GM19238 (cell line): ENCODE results near the gene FOXK2.

ENCODE experiments used
- DNase-seq: peaks from one replicate; pipeline ENCODE4 v3.0.0; 2011; ENCODE audit warnings: low spot score; ENCODE audit not compliant: insufficient read length

FOXK2 gene

DNA sequence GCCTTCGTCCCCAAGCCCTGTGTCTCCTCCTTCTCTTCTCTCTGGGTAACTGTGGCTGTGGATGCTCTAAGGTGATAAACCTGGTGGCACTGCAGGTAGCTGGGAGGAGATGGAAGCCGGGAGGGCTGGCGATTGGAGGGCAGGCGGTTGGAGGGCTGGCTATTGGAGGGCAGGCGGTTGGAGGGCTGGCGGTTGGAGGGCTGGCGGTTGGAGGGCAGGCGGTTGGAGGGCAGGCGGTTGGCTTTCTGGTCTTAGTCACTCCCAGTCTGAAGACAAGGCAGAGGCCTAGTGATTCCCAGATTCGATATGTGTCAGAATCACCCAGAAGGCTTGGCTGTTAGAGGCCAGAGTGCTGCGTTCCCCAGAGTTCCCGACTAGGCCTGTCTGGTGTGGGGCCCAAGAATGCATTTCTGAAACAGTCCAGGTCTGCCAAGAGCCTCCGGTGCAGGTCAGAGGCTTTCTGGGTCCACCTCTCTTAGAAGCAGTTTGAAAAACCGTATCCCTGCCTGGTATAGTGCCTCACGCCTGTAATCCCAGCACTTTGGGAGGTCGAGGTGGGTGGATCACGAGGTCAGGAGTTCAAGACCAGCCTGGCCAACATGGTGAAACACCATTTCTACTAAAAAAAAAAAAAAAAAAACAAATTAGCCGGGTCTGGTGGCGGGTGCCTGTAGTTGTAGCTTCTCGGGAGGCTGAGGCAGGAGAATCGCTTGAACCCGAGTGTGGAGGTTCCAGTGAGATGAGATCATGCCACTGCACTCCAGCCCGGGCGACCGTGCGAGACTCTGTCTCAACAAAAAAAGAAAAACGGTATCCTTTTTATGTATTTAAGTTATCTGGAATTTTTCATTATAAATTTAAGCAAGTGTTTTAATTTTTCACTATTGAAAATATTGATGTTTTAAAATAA is 69.0 kb downstream of the FOXK2 start:
- DNase-seq: no peak

GRCh38 chr17:82589851-82590180 is 70.3 kb downstream of the FOXK2 start:
- DNase-seq: no peak

DNA sequence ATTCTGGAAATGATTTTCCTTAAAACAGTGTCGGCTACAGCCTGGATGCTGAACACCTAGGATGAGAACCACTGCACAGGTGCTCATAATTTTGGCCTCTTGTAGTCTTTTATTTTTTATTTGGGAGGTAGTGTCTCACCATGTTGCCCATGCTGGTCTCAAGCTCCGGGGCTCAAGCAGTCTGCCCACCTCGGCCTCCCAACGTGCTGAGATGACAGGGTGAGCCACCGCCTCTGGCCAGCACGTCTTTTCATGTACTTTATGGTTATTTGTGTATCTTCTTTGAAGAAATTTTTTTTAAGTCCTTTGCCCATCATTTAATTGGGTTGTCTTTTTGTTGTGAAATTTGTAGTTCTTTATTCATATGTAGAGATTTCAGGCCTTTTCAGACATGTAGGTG is 70.7 kb downstream of the FOXK2 start:
- no peak for DNase-seq

- DNase-seq: no peak
Measured at GRCh38 chr17:82590881-82591539, 71.5 kb downstream of the FOXK2 start.

GRCh38 chr17:82592289-82592766 is 72.8 kb downstream of the FOXK2 start:
- DNase-seq: no peak

DNA sequence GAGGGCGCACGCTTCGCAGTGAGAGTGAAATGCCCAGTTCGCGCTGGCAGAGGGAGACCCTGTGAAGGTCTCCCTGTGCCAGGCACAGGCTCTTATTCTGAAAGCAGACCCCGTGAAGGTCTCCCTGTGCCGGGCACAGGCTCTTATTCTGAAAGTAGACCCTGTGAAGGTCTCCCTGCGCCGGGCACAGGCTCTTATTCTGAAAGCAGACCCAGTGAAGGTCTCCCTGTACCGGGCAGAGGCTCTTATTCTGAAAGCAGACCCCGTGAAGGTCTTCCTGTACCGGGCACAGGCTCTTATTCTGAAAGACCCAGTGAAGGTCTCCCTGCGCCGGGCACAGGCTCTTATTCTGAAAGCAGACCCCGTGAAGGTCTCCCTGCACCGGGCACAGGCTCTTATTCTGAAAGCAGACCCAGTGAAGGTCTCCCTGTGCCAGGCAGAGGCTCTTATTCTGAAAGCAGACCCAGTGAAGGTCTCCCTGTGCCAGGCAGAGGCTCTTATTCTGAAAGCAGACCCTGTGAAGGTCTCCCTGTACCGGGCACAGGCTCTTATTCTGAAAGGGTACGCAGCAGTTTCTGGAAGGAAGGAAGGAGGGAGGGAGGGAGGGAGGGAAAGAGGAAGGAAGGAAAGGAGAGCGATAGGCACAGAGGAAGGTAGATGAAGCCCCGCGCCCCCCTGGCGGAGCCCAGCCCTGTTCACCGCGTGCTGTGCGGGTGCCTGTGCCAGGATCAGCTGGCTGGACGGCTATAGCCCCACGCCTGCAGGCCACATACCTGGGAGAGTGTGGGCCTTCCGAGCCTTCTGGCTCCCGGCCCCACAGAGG is 73.4 kb downstream of the FOXK2 start:
- no peak for DNase-seq

- DNase-seq: no peak
Measured at GRCh38 chr17:82593590-82594087, 74.1 kb downstream of the FOXK2 start.

GRCh38 chr17:82594571-82594970 is 75.0 kb downstream of the FOXK2 start:
- no peak for DNase-seq

- no peak for DNase-seq
Measured at GRCh38 chr17:82595893-82596292, 76.4 kb downstream of the FOXK2 start.

- DNase-seq: no peak
Measured at GRCh38 chr17:82596296-82596695, 76.8 kb downstream of the FOXK2 start.

- DNase-seq: no peak
Measured at GRCh38 chr17:82596837-82597672, 77.5 kb downstream of the FOXK2 start.

DNA sequence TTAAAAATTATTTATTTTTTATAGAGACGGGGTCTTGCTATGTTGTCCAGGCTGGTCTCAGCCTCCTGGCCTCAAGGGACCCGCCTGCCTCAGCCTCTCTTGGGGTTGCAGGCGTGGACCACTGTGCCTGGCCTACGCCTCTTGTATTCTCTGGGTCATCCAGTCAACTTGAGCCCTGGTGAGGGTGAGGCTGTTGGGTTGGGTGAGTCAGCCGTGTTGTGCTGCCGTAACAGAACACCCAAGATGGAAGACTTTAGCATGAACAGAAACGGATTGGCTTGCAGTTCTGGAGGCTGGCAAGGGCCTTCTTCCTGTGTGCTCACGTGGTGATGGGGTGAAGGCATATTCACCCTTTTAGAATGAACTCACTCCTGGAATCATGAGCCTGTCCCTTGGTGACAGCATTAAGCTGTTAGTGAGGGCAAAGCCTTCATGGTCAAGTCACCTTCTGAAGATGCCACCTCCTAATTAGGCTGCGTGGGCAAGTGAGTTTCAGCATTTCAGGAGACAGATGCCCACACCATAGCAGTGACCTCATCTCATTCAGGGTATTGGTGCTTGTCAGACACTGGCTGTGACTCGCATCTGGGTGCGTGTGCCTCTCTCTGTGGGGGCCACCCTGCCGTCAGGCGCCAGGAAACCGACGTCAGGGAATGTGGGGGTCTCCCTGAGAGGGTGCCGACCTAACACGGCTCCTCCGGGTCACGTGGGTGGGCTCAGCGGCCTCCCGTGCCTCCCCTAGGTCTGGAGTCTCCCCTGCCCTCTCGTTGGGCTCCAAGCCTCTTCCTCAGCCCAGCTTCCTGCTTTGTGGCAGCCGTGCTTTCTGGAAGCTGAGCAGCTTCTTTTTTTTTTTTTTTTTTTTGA is 79.0 kb downstream of the FOXK2 start:
- no peak for DNase-seq

- no peak for DNase-seq
Measured at GRCh38 chr17:82599674-82600661, 80.4 kb downstream of the FOXK2 start.

GRCh38 chr17:82600731-82601446 is 81.4 kb downstream of the FOXK2 start:
- no peak for DNase-seq

DNA sequence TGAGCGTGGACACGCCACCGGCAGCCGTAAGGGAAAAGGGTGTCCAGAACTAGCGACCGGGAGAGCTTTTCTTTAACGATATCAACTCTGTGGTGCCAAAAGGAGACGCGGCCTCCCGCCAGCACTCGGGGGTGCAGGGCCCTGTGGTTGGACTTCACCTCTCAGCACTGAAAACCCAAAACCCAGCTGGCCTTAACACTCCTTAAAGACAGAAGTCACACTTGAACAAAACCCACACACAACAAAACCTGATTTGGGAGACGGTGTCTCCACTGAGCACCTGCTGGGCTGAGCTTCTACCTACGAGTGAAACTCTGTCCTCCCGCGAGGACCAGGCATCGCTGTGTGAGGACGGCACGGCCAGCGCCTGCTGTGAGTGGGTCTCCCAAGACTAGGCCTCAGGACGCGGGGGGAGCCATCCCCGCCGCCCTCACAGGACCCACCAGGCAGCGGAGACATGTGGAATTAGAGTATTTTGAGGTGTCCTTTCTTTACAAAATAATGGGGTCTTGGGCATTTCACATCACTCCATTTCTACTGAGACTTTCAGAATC is 82.0 kb downstream of the FOXK2 start:
- no peak for DNase-seq

DNA sequence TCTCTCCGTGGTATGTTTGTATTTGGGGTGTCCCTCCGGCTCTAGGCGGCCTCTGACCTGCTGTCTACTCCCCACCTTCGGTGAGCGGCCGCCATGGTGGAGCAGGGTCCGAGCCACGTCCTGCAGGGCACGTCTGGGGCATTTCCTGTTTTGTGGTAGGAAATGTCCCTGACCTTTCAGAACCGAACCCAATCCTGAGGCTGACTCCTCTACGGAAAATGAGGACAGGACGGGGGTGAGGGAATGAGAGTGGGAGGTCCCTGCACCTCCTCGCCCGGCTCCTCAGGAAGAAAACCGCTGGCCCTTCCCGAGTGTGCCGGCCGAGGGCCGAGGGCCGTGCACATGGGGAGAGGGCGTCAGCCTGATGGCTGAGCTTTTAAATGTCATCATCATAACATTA is 83.0 kb downstream of the FOXK2 start:
- DNase-seq: no peak

DNA sequence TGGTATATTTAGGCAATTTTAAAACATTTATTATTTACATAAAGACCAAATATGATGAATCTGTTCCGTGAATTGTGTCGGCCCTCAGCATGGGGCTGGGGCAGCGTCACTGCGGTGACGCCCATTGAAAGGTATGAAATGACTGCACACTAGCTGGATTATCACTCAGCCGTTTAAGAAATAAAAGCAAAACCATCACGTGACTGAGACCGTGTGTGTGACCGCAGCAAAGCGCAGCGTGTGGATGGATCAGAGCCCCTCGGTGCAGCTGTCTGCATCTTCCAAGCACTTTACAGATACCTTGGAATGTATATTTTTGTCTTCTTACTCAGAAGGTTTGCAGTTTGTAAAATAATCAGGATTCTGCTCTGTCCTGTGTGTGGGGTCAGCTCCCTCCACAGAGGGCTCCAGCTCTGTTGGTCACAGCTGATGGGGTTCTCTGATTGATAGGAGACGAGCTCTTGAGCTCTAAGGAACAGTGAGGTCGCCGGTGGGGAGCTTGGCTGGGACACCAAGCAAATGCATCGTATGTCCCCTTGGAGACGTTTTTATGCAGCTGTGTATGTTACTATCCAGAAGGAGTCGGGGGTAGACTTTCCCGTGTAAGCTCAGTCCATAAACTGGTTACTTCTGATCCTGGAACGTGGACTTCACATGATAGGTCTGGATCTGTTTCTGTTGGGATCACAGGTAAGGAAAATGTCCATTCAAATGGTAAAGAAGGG is 83.6 kb downstream of the FOXK2 start:
- DNase-seq: no peak
